GM12878 (cell line): ENCODE results near the gene NCF4. TPM values are rescaled to one million over a fixed set of nuclear protein-coding genes. Genes with fewer than 3 reads are reported as not detected.

Experiments
- ATAC-seq: fragments of 200-7000 bp; cut with Tn5 transposase; 3 replicates; pipeline ENCODE4 v1.9.1; 2020; ENCODE audit warnings: mild to moderate bottlenecking, moderate library complexity
- Bru-seq: library from RNA; stranded (reverse); fragments of 400-500 nt; gene quantifications from one replicate; lab custom pipeline; 2021; lab: Mats Ljungman, UMichigan
- BruChase-seq, 2 experiments: library from RNA; stranded (reverse); fragments of 400-500 nt; gene quantifications; one replicate each; lab custom pipeline; 2021; lab: Mats Ljungman, UMichigan
- BruUV-seq: library from RNA; stranded (reverse); fragments of 400-500 nt; replicated peaks from 2 replicates; lab custom pipeline; 2021; lab: Mats Ljungman, UMichigan
- CTCF ChIA-PET: fragments of 300-600 bp; sonication (Branson Sonifier 250); formaldehyde crosslinking; extraction: SDS; loops from one replicate; lab custom pipeline; 2021; ENCODE audit warnings: inconsistent platforms; lab: Yijun Ruan, JAX
- POLR2A ChIA-PET: fragments of 350-600 bp; formaldehyde crosslinking; extraction: SDS; loops from one replicate; lab custom pipeline; 2021; ENCODE audit warnings: inconsistent platforms; lab: Charles Lee
- RAD21 ChIA-PET: fragments of 300-600 bp; sonication (Branson Sonifier 250); formaldehyde crosslinking; loops from one replicate; lab custom pipeline; 2023; ENCODE audit warnings: antibody characterized with exemption; ENCODE audit not compliant: unreplicated experiment; lab: Charles Lee
- SMC1A ChIA-PET: fragments of 300-600 bp; sonication (Branson Sonifier 250); formaldehyde crosslinking; loops from one replicate; lab custom pipeline; 2023; ENCODE audit not compliant: unreplicated experiment, uncharacterized antibody; lab: Charles Lee
- DNase-seq: peaks from one replicate; pipeline ENCODE4 v3.0.0-alpha.2; 2011; ENCODE audit warnings: low read depth, low spot score
- FAIRE-seq: peaks from 3 replicates; lab custom pipeline; 2011; peaks lifted over from hg19 to GRCh38; lab: Jason Lieb, UNC
- H2AFZ ChIP-seq: 2 replicates; pipeline ENCODE4 v1.6.0; 2011; ENCODE audit warnings: low read depth, low read length, control low read depth; ENCODE audit not compliant: control insufficient read depth
- H3K27ac ChIP-seq: 2 replicates; pipeline ENCODE4 v1.5.1; 2011; ENCODE audit warnings: control low read depth; ENCODE audit not compliant: control insufficient read depth, insufficient read depth
- H3K27me3 ChIP-seq, 2 experiments: replicated peaks in 1 of 2; 2 replicates each; pipeline versions ENCODE4 v1.6.0 to v1.6.1; 2011; ENCODE audit warnings: low read length in 1 of 2; ENCODE audit not compliant: control insufficient read depth in 2 of 2, insufficient read depth in 2 of 2
- H3K36me3 ChIP-seq, 2 experiments: 2 replicates each; pipeline ENCODE4 v1.5.1; 2011; ENCODE audit warnings: low read length in 1 of 2; ENCODE audit not compliant: control insufficient read depth in 2 of 2, insufficient read depth in 2 of 2
- H3K4me1 ChIP-seq: 2 replicates; pipeline ENCODE4 v1.6.1; 2011; ENCODE audit warnings: mild to moderate bottlenecking, low read length, moderate library complexity, mixed read lengths; ENCODE audit not compliant: control insufficient read depth, insufficient read depth
- H3K4me2 ChIP-seq: 2 replicates; pipeline ENCODE4 v1.6.0; 2011; ENCODE audit warnings: control low read depth; ENCODE audit not compliant: control insufficient read depth, insufficient read depth
- H3K4me3 ChIP-seq: fragments of 200-600 bp; sonication (generic); 2 replicates; pipeline ENCODE4 v1.5.1; 2016
- H3K79me2 ChIP-seq: 2 replicates; pipeline ENCODE4 v1.6.0; 2011; ENCODE audit warnings: low read length; ENCODE audit not compliant: control insufficient read depth, insufficient read depth
- H3K9ac ChIP-seq: 2 replicates; pipeline ENCODE4 v1.8.0; 2011; ENCODE audit warnings: low read length, control low read depth, mixed read lengths; ENCODE audit not compliant: control insufficient read depth, insufficient read depth
- H3K9me3 ChIP-seq: replicated peaks from 3 replicates; pipeline ENCODE4 v1.5.1; 2011; ENCODE audit warnings: mild to moderate bottlenecking, low read length; ENCODE audit not compliant: control insufficient read depth, insufficient read depth
- H4K20me1 ChIP-seq: 2 replicates; pipeline ENCODE4 v1.6.0; 2011; ENCODE audit not compliant: control insufficient read depth, insufficient read depth
- BMI1 ChIP-seq: fragments of 450-650 bp; IDR thresholded peaks from 2 replicates; pipeline ENCODE4 v1.6.1; 2016; ENCODE audit warnings: mild to moderate bottlenecking, moderate library complexity, borderline replicate concordance
- FOS ChIP-seq: IDR thresholded peaks from 3 replicates; pipeline ENCODE4 v1.6.1; 2011; ENCODE audit warnings: borderline replicate concordance; ENCODE audit not compliant: insufficient read length; ENCODE audit errors: extremely low read depth
- JUND ChIP-seq: IDR thresholded peaks from 2 replicates; pipeline ENCODE4 v1.6.1; 2012; ENCODE audit warnings: low read depth, mild to moderate bottlenecking, low read length, improper control_type of control experiment, moderate library complexity
- NFIC ChIP-seq: IDR thresholded peaks from 2 replicates; pipeline ENCODE4 v1.6.1; 2012; ENCODE audit warnings: low read depth, mild to moderate bottlenecking, inconsistent platforms, low read length, moderate library complexity
- POLR2A ChIP-seq: IDR thresholded peaks from 2 replicates; pipeline ENCODE4 v1.6.1; 2011; ENCODE audit warnings: low read depth, mild to moderate bottlenecking, low read length
- RAD21 ChIP-seq: IDR thresholded peaks from 2 replicates; pipeline ENCODE4 v1.6.1; 2011; ENCODE audit warnings: mild to moderate bottlenecking, low read depth, low read length, moderate library complexity; ENCODE audit not compliant: insufficient read depth
- RUNX3 ChIP-seq: IDR thresholded peaks from 2 replicates; pipeline ENCODE4 v1.6.1; 2012; ENCODE audit warnings: low read length, inconsistent platforms
- SUPT20H ChIP-seq: IDR thresholded peaks from 2 replicates; pipeline ENCODE4 v1.6.1; 2011; ENCODE audit warnings: low read depth, mild to moderate bottlenecking, low read length, moderate library complexity, borderline replicate concordance; ENCODE audit not compliant: control insufficient read depth
- WGBS: methylation state at CpG from one replicate; pipeline ENCODE4 v1.1.6; 2016; ENCODE audit warnings: low lambda C conversion rate; ENCODE audit not compliant: insufficient replicate concordance, insufficient coverage; ENCODE audit errors: missing lambda C conversion rate; 5-methylcytosine and 5-hydroxymethylcytosine counted together
- in situ Hi-C: fragments of 300-500 bp; cut with MboI; formaldehyde crosslinking; loops from 9 replicates; pipeline ENCODE4 v1.14.3; 2018; ENCODE audit warnings: mixed read lengths
- intact Hi-C: fragments of 100-400 bp; cut with micrococcal nuclease; formaldehyde crosslinking; loops from one replicate; pipeline ENCODE4 v1.14.2; 2022; ENCODE audit not compliant: unreplicated experiment
- long read RNA-seq, 2 experiments: library from polyadenylated mRNA; unstranded; transcript quantifications; one replicate each; pipeline ENCODE4 v2.0.0, GENCODE V29; 2019 to 2020
- polyA minus RNA-seq, 3 experiments: library from RNA; depleted of rRNA, polyadenylated mRNA; stranded (reverse); fragments of >200 nt; gene quantifications; 2 replicates each; pipeline ENCODE4 v1.2.3, GENCODE V29; 2011
- polyA plus RNA-seq, 11 experiments: library from polyadenylated mRNA; depleted of rRNA in 4 of 11; unstranded in 6 of 11; stranded (reverse) in 5 of 11; fragments of >200 nt; fragmentation: Nextera tagmentation in 4 of 11; fragmentation: Illumina TruSeq in 1 of 11; extraction: Ambion mirVana in 4 of 11; extraction: Trizol in 1 of 11; gene quantifications; 1 replicate in 1 of 11; 2 replicates in 10 of 11; pipeline versions ENCODE4 v1.2.1 to v1.2.3, GENCODE V29; 2011 to 2016; ENCODE audit warnings: inconsistent platforms in 2 of 11, missing spikeins in 2 of 11, low read depth in 1 of 11
- total RNA-seq, 4 experiments: library from RNA; depleted of rRNA in 3 of 4; stranded (reverse); fragments of >200 nt in 3 of 4; fragmentation: Illumina TruSeq in 1 of 4; extraction: Trizol in 1 of 4; gene quantifications; 2 replicates each; pipeline versions ENCODE4 v1.2.1 to v1.2.3, GENCODE V29; 2013 to 2021
- TF ChIP-seq, protein P1 (sequence below): IDR thresholded peaks from 2 replicates; pipeline ENCODE4 v1.6.1; 2011; ENCODE audit warnings: low read depth, low read length, improper control_type of control experiment, borderline replicate concordance
- TF ChIP-seq, protein P2 (sequence below): fragments of 450-650 bp; IDR thresholded peaks from 2 replicates; pipeline ENCODE4 v1.6.1; 2017; ENCODE audit warnings: mild to moderate bottlenecking, moderate library complexity

NCF4 gene
- 26.0 and 26.7 TPM in 2 replicates for total RNA-seq (2013; cell fraction: nucleolus; rRNA removed)
- 91.2 and 96.2 TPM in 2 replicates for total RNA-seq (2014; rRNA removed)
- 58.5 and 59.3 TPM in 2 replicates for total RNA-seq (2014; rRNA removed; fragmentation: Illumina TruSeq; extraction: Trizol)
- 65.6 and 66.5 TPM in 2 replicates for total RNA-seq (2021)
- polyA plus RNA-seq (2011; ENCODE audit: low read depth): 15.4 TPM
- 74.5 and 136 TPM in 2 replicates for polyA plus RNA-seq (2011; rRNA removed)
- 163 and 194 TPM in 2 replicates for polyA plus RNA-seq (2011; cell fraction: cytosol; rRNA removed)
- polyA plus RNA-seq (2011; cell fraction: nucleus; rRNA removed): 239 and 247 TPM in 2 replicates
- polyA plus RNA-seq (2012): 24.0 and 30.9 TPM in 2 replicates
- polyA plus RNA-seq (2014; fragmentation: Illumina TruSeq; extraction: Trizol): 24.9 and 56.8 TPM in 2 replicates
- 10 to 100 TPM; 22.9 to 29.8 TPM for polyA plus RNA-seq (2014; fragmentation: Nextera tagmentation; extraction: Ambion mirVana)
- 82.2 and 90.3 TPM in 2 replicates for polyA plus RNA-seq (2014; rRNA removed)
- 10 to 100 TPM; 78.5 to 84.5 TPM for polyA plus RNA-seq (2016; fragmentation: Nextera tagmentation; extraction: Ambion mirVana)
- 76.7 and 132 TPM in 2 replicates for polyA minus RNA-seq (2011; rRNA and poly(A)+ RNA removed)
- polyA minus RNA-seq (2011; cell fraction: cytosol; rRNA and poly(A)+ RNA removed): 33.1 and 37.9 TPM in 2 replicates
- 27.1 and 35.8 TPM in 2 replicates for polyA minus RNA-seq (2011; cell fraction: nucleus; rRNA and poly(A)+ RNA removed)
- percentile 65 among the genes with signal in this experiment for Bru-seq, nascent RNA
- percentile 64 among the genes with signal in this experiment for BruChase-seq, experiment 1, labeled RNA remaining after a 6-hour chase
- percentile 58 among the genes with signal in this experiment for BruChase-seq, experiment 2, labeled RNA remaining after a 2-hour chase
- long read RNA-seq, experiment 1, transcript NCF4-201 (10 exons, 1,396 nt): major isoform, 122 of 159 reads
- long read RNA-seq, experiment 1, partial matches to known transcripts: 14 of 159 reads
- long read RNA-seq, experiment 1, other reads (novel, unspliced or antisense): 22 of 159 reads
- long read RNA-seq, experiment 2, transcript NCF4-201 (10 exons, 1,396 nt): major isoform, 265 of 418 reads
- long read RNA-seq, experiment 2, partial matches to known transcripts: 112 of 418 reads
- long read RNA-seq, experiment 2, other reads (novel, unspliced or antisense): 40 of 418 reads

DNA sequence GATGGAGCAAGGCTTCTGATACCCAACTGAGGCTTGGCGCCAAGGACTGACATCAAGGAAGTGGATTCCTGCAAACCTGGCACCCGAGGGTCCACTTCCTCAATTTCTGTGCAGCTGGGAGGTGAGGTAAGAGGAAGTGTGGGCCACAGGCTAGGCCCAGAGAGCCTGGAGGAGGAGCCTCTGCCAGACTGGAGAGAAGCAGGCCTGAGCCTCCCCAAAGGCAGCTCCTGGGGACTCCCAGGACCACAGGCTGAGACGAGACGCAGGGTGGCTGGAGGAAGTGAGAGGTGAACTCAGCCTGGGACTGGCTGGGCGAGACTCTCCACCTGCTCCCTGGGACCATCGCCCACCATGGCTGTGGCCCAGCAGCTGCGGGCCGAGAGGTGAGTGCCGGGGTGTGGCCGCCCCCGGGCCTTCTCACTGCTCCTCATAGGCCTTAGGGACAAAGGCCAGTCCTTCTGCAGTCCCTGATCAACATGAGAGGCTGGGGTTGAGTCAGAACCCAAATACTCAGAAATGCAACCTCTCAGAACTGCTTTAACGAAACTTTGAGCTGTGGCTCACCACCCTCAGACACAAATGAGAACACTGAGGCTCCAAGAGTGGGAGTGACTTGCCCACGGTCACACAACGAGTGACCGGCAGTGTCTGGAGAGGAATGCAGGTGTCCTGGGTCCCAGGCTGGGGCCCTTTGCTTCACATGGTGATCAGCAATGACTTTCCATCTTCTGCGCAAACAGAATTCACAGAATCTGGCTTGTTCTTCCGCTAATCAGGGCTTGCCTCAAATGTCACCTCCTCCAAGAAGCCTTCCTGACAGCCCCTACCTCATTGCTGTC lies at the start of gene NCF4:
Gene NCF4, plus strand, starts transcription at position 186 of the 839 bp plus-strand sequence. Its CDS starts 166 bp downstream, at position 352.
- Histone ChIP-seq H3K27me3 (no peaks in the 10 kb centered on the region), H3K4me2 (peak within 1 kb of the TSS; percentile 100), H3K4me1 (peaks cover 68% of the 10 kb centered on the region), H3K27ac (peak within 1 kb of the TSS; percentile 98), H4K20me1 (no peaks in the 10 kb centered on the region), H3K79me2 (peaks cover 11% of the 10 kb centered on the region), H3K9me3 (no peaks in the 10 kb centered on the region), H3K4me3 (peak within 1 kb of the TSS; percentile 60), H2AFZ (peak within 1 kb of the TSS; percentile 63), H3K36me3 (peaks cover 0 to 4% of the 10 kb centered on the region in 2 experiments; a peak in 3 of 4 replicates), H3K9ac (peak within 1 kb of the TSS; percentile 85)
- FAIRE-seq (peak; percentile 90), ATAC-seq (peak; percentile 81), DNase-seq (peak; percentile 94)
- ChIA-PET CTCF (interaction anchor here (0.7 to 12.7 kb wide), 15 partner anchors 13 to 399 kb away, joined by 3 to 310 read pairs (median 6); partner anchors contain the start of genes CSF2RB and IFT27), POLR2A (interaction anchor here (0.9 to 6.2 kb wide), 13 partner anchors 10 to 409 kb away, joined by 3 to 51 read pairs (median 6); partner anchors contain the start of genes CSF2RB and EIF3D), SMC1A (interaction anchor here (0.7 to 8.7 kb wide), 15 partner anchors 18 to 399 kb away, joined by 3 to 72 read pairs (median 5); partner anchors contain the start of gene CSF2RB), RAD21 (interaction anchor here (0.7 to 8.5 kb wide), 13 partner anchors 13 to 729 kb away, joined by 3 to 94 read pairs (median 8); partner anchors contain the start of gene CSF2RB)
- 1% methylated on average over 17 of the region's 17 CpGs for WGBS
- no TSS peak for BruUV-seq
- in situ Hi-C loops (no loop called here), intact Hi-C loops (loop anchor here (1.0 to 5.0 kb wide), 4 partner anchors 40 to 334 kb away; partner anchors contain the start of gene EIF3D)
- no peak; the same call in 1 of the 2 replicates for TF ChIP-seq JUND
- peak; percentile 82 for TF ChIP-seq POLR2A
- no peak for TF ChIP-seq FOS
- TF ChIP-seq, protein P1, sequence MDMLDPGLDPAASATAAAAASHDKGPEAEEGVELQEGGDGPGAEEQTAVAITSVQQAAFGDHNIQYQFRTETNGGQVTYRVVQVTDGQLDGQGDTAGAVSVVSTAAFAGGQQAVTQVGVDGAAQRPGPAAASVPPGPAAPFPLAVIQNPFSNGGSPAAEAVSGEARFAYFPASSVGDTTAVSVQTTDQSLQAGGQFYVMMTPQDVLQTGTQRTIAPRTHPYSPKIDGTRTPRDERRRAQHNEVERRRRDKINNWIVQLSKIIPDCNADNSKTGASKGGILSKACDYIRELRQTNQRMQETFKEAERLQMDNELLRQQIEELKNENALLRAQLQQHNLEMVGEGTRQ: no peak
- TF ChIP-seq NFIC: peak; percentile 78
- TF ChIP-seq SUPT20H: no peak
- TF ChIP-seq, protein P2, sequence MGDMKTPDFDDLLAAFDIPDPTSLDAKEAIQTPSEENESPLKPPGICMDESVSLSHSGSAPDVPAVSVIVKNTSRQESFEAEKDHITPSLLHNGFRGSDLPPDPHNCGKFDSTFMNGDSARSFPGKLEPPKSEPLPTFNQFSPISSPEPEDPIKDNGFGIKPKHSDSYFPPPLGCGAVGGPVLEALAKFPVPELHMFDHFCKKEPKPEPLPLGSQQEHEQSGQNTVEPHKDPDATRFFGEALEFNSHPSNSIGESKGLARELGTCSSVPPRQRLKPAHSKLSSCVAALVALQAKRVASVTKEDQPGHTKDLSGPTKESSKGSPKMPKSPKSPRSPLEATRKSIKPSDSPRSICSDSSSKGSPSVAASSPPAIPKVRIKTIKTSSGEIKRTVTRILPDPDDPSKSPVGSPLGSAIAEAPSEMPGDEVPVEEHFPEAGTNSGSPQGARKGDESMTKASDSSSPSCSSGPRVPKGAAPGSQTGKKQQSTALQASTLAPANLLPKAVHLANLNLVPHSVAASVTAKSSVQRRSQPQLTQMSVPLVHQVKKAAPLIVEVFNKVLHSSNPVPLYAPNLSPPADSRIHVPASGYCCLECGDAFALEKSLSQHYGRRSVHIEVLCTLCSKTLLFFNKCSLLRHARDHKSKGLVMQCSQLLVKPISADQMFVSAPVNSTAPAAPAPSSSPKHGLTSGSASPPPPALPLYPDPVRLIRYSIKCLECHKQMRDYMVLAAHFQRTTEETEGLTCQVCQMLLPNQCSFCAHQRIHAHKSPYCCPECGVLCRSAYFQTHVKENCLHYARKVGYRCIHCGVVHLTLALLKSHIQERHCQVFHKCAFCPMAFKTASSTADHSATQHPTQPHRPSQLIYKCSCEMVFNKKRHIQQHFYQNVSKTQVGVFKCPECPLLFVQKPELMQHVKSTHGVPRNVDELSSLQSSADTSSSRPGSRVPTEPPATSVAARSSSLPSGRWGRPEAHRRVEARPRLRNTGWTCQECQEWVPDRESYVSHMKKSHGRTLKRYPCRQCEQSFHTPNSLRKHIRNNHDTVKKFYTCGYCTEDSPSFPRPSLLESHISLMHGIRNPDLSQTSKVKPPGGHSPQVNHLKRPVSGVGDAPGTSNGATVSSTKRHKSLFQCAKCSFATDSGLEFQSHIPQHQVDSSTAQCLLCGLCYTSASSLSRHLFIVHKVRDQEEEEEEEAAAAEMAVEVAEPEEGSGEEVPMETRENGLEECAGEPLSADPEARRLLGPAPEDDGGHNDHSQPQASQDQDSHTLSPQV: no peak
- no peak for TF ChIP-seq RAD21
- peak; percentile 75 for TF ChIP-seq RUNX3
- TF ChIP-seq BMI1: no peak
